ENCODE results near the gene PPARG. TPM values are rescaled to one million over a fixed set of nuclear protein-coding genes. Genes with fewer than 3 reads are reported as not detected.

The PPARG gene
- total and polyA plus RNA-seq, 2 experiments from 2014 or later, result 0.49 to 0.76 TPM

DNA sequence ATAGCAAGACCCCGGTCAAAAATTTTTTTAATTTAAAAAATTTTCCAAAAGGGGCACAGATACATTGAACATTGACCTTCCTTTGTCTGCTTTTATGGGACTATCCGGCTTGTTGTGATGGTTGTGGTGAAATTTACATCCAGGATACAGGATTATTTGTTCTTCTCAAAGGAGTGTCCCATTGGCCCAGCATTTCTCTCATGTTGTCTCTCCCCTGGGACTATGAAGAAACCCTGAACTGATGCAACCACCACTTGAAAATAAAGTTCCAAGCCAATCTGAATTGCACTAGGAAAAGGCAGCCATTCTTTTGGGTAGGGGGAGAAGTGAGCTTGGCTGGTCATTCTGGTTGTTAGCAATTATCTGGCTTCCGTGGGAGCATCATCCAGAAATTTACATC, 58.4 kb downstream of the PPARG start:
- Histone ChIP-seq H3K36me3 (ENCODE audit: low read depth) (no peaks in the 10 kb centered on the region), H3K4me3 (no peak overlapping the region), H3K27ac (no peak overlapping the region), H2AFZ (no peak overlapping the region), H3K4me1 (ENCODE audit: insufficient read depth) (peaks cover 8% of the 10 kb centered on the region; the same call in 1 of the 2 replicates), H3K27me3 (replicated peaks; ENCODE audit: insufficient read depth) (no peaks in the 10 kb centered on the region), H3K4me2 (ENCODE audit: unreplicated experiment) (no peak overlapping the region), H3K79me2 (ENCODE audit: insufficient read depth) (no peaks in the 10 kb centered on the region), H3F3A (ENCODE audit: insufficient read depth) (no peaks in the 10 kb centered on the region), H3K9me3 (ENCODE audit: low read depth) (no peaks in the 10 kb centered on the region), H4K20me1 (ENCODE audit: insufficient read depth) (no peaks in the 10 kb centered on the region), H3K9me2 (ENCODE audit: insufficient read depth) (peaks cover 4% of the 10 kb centered on the region; the same call in 1 of the 2 replicates), H3K9ac (no peak overlapping the region)
- 61 to 75% methylated on average over 3 of the region's 3 CpGs for WGBS, 2 experiments (ENCODE audit: low coverage in 1 of 2, low lambda C conversion rate in 2 of 2, missing lambda C conversion rate in 2 of 2)
- in situ Hi-C loops (cut with MboI), result no loop called here
- peak; percentile 16 for DNase-seq
- TF ChIP-seq EZH2phosphoT487 (IDR thresholded peaks at IDR 0.05; ENCODE audit: insufficient read depth, low read depth) (no peak), EZH2 (IDR thresholded peaks at IDR 0.05; ENCODE audit: insufficient read depth, poor library complexity, severe bottlenecking) (no peak)

DNA sequence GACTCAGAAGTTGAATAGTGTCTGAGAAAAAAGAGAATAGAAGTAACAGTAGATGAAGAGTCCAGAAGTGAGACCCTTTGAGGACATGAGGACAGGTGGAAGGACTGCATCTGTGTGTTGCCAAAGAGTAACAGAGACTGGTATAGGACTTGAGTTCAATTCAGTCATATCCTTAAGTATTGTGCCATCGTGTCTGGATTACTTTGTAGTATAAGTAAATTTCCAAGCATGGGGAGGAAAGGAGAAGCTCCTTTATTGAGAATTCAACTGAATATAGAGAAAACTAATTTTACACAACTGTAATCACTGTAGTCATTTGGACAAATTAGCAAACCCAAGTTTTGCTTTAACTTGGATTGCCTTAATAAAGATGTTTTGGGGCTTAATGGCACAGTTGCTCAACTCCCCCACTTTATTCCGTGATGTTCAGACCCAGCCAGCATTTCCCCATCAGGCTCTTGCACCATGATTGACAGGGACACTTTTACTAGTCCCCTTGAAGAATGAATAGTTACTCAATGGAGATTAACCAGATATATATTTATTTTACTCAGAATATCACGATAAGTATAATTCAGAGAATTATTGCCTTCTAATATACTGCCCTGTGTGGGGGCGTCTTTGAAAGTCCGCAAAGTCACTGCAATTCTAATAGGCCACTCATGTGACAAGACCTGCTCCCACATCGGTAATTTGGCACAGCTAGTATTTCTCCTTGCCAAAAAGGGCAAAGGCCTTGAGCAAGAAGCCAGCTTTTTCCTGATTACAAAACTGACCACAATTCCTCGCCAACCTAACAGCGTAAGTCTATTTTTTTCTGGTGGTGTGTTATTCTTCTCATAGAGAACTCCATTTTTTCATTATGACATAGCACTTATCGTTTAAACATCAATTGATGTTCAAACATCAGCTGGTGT, 61.3 kb downstream of the PPARG start:
- Histone ChIP-seq H3K9me3 (ENCODE audit: low read depth) (no peaks in the 10 kb centered on the region), H3K27me3 (replicated peaks; ENCODE audit: insufficient read depth) (no peaks in the 10 kb centered on the region), H3K4me1 (ENCODE audit: insufficient read depth) (0 out of 2 replicates have a peak, but pooled peaks cover 3% of the 10 kb centered on the region), H3K4me3 (no peak overlapping the region), H3F3A (ENCODE audit: insufficient read depth) (no peaks in the 10 kb centered on the region), H3K9me2 (ENCODE audit: insufficient read depth) (no peaks in the 10 kb centered on the region), H3K4me2 (ENCODE audit: unreplicated experiment) (no peak overlapping the region), H3K36me3 (ENCODE audit: low read depth) (no peaks in the 10 kb centered on the region), H3K79me2 (ENCODE audit: insufficient read depth) (no peaks in the 10 kb centered on the region), H3K27ac (no peak overlapping the region), H2AFZ (no peak overlapping the region), H4K20me1 (ENCODE audit: insufficient read depth) (no peaks in the 10 kb centered on the region), H3K9ac (no peak overlapping the region)
- TF ChIP-seq EZH2phosphoT487 (IDR thresholded peaks at IDR 0.05; ENCODE audit: insufficient read depth, low read depth) (no peak), EZH2 (IDR thresholded peaks at IDR 0.05; ENCODE audit: insufficient read depth, poor library complexity, severe bottlenecking) (no peak)
- in situ Hi-C loops (cut with MboI), result no loop called here
- no peak for DNase-seq
- 77 to 85% methylated on average over 9 of the region's 9 CpGs for WGBS, 2 experiments (ENCODE audit: low coverage in 1 of 2, low lambda C conversion rate in 2 of 2, missing lambda C conversion rate in 2 of 2)

DNA sequence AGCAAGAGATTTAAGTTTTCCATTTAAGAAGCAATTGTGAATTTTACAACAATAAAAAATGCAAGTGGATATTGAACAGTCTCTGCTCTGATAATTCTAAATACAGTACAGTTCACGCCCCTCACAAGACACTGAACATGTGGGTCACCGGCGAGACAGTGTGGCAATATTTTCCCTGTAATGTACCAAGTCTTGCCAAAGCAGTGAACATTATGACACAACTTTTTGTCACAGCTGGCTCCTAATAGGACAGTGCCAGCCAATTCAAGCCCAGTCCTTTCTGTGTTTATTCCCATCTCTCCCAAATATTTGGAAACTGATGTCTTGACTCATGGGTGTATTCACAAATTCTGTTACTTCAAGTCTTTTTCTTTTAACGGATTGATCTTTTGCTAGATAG, 62.3 kb downstream of the PPARG start:
- Histone ChIP-seq H3K9ac (no peak overlapping the region), H3K27ac (no peak overlapping the region), H4K20me1 (ENCODE audit: insufficient read depth) (no peaks in the 10 kb centered on the region), H3K9me3 (ENCODE audit: low read depth) (no peaks in the 10 kb centered on the region), H3F3A (ENCODE audit: insufficient read depth) (no peaks in the 10 kb centered on the region), H2AFZ (no peak overlapping the region), H3K4me2 (ENCODE audit: unreplicated experiment) (no peak overlapping the region), H3K27me3 (replicated peaks; ENCODE audit: insufficient read depth) (no peaks in the 10 kb centered on the region), H3K79me2 (ENCODE audit: insufficient read depth) (no peaks in the 10 kb centered on the region), H3K4me1 (ENCODE audit: insufficient read depth) (no peaks in the 10 kb centered on the region), H3K9me2 (ENCODE audit: insufficient read depth) (no peaks in the 10 kb centered on the region), H3K36me3 (ENCODE audit: low read depth) (no peaks in the 10 kb centered on the region), H3K4me3 (no peak overlapping the region)
- DNase-seq, result peak; percentile 42
- in situ Hi-C loops (cut with MboI), result no loop called here
- TF ChIP-seq EZH2phosphoT487 (IDR thresholded peaks at IDR 0.05; ENCODE audit: insufficient read depth, low read depth) (no peak), EZH2 (IDR thresholded peaks at IDR 0.05; ENCODE audit: insufficient read depth, poor library complexity, severe bottlenecking) (no peak)
- 21 to 26% methylated on average over 4 of the region's 4 CpGs for WGBS, 2 experiments (ENCODE audit: low coverage in 1 of 2, low lambda C conversion rate in 2 of 2, missing lambda C conversion rate in 2 of 2)

DNA sequence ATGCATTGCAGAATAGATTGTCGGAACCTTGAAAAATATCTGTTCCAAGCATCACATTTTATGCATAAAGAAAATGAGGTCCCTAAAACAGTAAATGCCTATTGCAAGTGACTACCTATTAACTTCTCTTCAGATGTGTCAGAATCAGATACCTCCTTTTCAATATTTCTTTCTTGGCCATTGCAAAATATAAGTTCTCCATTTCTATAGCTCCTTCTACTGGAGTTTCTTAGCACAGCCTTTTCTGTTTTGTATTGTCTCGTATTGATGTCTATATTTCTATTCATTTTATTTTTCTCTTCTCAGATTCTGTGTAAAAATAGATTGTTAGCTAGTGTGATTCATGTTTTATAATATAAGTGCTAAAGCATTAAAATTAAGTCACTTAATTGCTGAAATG, 63.4 kb downstream of the PPARG start:
- no peak overlapping the region for H3K4me2 ChIP-seq (ENCODE audit: unreplicated experiment)
- no peaks in the 10 kb centered on the region for H3K79me2 ChIP-seq (ENCODE audit: insufficient read depth)
- H2AFZ ChIP-seq, result no peak overlapping the region
- no peaks in the 10 kb centered on the region for H3K4me1 ChIP-seq (ENCODE audit: insufficient read depth)
- TF ChIP-seq EZH2phosphoT487 (IDR thresholded peaks at IDR 0.05; ENCODE audit: insufficient read depth, low read depth) (no peak), EZH2 (IDR thresholded peaks at IDR 0.05; ENCODE audit: insufficient read depth, poor library complexity, severe bottlenecking) (no peak)
- H3K4me3 ChIP-seq, result no peak overlapping the region
- in situ Hi-C loops (cut with MboI), result no loop called here
- no peak for DNase-seq
- 78 to 92% methylated on average over 2 of the region's 2 CpGs for WGBS, 2 experiments (ENCODE audit: low coverage in 1 of 2, low lambda C conversion rate in 2 of 2, missing lambda C conversion rate in 2 of 2)
- H3F3A ChIP-seq (ENCODE audit: insufficient read depth), result no peaks in the 10 kb centered on the region
- H4K20me1 ChIP-seq (ENCODE audit: insufficient read depth), result no peaks in the 10 kb centered on the region
- H3K9ac ChIP-seq, result no peak overlapping the region
- no peaks in the 10 kb centered on the region for H3K27me3 ChIP-seq (replicated peaks; ENCODE audit: insufficient read depth)
- H3K27ac ChIP-seq, result no peak overlapping the region
- H3K36me3 ChIP-seq (ENCODE audit: low read depth), result no peaks in the 10 kb centered on the region
- no peaks in the 10 kb centered on the region for H3K9me2 ChIP-seq (ENCODE audit: insufficient read depth)
- no peaks in the 10 kb centered on the region for H3K9me3 ChIP-seq (ENCODE audit: low read depth)
